H1 (cell line): ENCODE measurements around the gene TM9SF3. TPM values are rescaled to one million over a fixed set of nuclear protein-coding genes. Genes with fewer than 3 reads are reported as not detected.
A peak's percentile ranks its signal among the peaks of the same experiment; 100 is the strongest.

ENCODE experiments used
- CTCF ChIA-PET: fragments of 300-600 bp; sonication (Branson Sonifier 250); formaldehyde crosslinking; loops from one replicate; lab custom pipeline; 2021; ENCODE audit not compliant: partially characterized antibody; lab: Charles Lee
- POLR2A ChIA-PET: fragments of 300-600 bp; sonication (Branson Sonifier 250); formaldehyde crosslinking; loops from one replicate; lab custom pipeline; 2021; ENCODE audit warnings: inconsistent platforms; ENCODE audit not compliant: partially characterized antibody; lab: Charles Lee
- DNase-seq, 2 experiments: peaks; one replicate each; pipeline versions ENCODE4 v3.0.0 to v3.0.0-alpha.2; 2010 to 2022; ENCODE audit warnings: low spot score in 2 of 2, low read depth in 1 of 2, mixed read lengths in 1 of 2
- FAIRE-seq: peaks from 2 replicates; lab custom pipeline; 2011; peaks lifted over from hg19 to GRCh38; lab: Jason Lieb, UNC
- H2AFZ ChIP-seq: 2 replicates; pipeline ENCODE4 v1.8.1; 2012; ENCODE audit warnings: low read length, inconsistent platforms
- H2AK5ac ChIP-seq: 2 replicates; pipeline ENCODE4 v1.6.1; 2013; ENCODE audit warnings: low read depth, low read length
- H2BK120ac ChIP-seq: replicated peaks from 2 replicates; pipeline ENCODE3; 2013; ENCODE audit warnings: low read depth, low read length, inconsistent platforms
- H2BK12ac ChIP-seq: 2 replicates; pipeline ENCODE4 v1.6.1; 2013; ENCODE audit warnings: low read depth, low read length
- H2BK15ac ChIP-seq: 2 replicates; pipeline ENCODE4 v1.6.1; 2013; ENCODE audit warnings: low read length
- H2BK20ac ChIP-seq: 2 replicates; pipeline ENCODE4 v1.6.1; 2013; ENCODE audit warnings: low read length
- H2BK5ac ChIP-seq: 2 replicates; pipeline ENCODE4 v1.6.1; 2013; ENCODE audit warnings: low read depth, low read length
- H3K14ac ChIP-seq: 2 replicates; pipeline ENCODE4 v1.6.1; 2013; ENCODE audit warnings: inconsistent platforms; ENCODE audit not compliant: insufficient read length
- H3K18ac ChIP-seq: 2 replicates; pipeline ENCODE4 v1.6.1; 2013; ENCODE audit warnings: low read length; ENCODE audit errors: extremely low read depth
- H3K23ac ChIP-seq: 2 replicates; pipeline ENCODE4 v1.6.1; 2013; ENCODE audit warnings: inconsistent platforms; ENCODE audit not compliant: insufficient read length
- H3K23me2 ChIP-seq: 2 replicates; pipeline ENCODE4 v1.6.1; 2013; ENCODE audit warnings: low read depth, low read length
- H3K27ac ChIP-seq: 2 replicates; pipeline ENCODE4 v1.6.1; 2011; ENCODE audit warnings: low read depth, low read length, inconsistent platforms
- H3K27me3 ChIP-seq, 4 experiments: replicated peaks in 1 of 4; 1 replicate in 1 of 4; 2 replicates in 3 of 4; pipeline versions ENCODE4 v1.6.1 to v1.8.1; 2011 to 2013; ENCODE audit warnings: low read length in 3 of 4, mild to moderate bottlenecking in 3 of 4, inconsistent platforms in 2 of 4, mixed read lengths in 2 of 4, moderate library complexity in 1 of 4; ENCODE audit not compliant: control insufficient read depth in 3 of 4, insufficient read depth in 3 of 4; ENCODE audit errors: extremely low read depth in 1 of 4
- H3K36me3 ChIP-seq, 4 experiments: 2 replicates each; pipeline versions ENCODE4 v1.6.1 to v1.8.1; 2011 to 2013; ENCODE audit warnings: mild to moderate bottlenecking in 4 of 4, low read length in 3 of 4, moderate library complexity in 2 of 4, control low read depth in 1 of 4, inconsistent platforms in 1 of 4; ENCODE audit not compliant: insufficient read depth in 4 of 4, control insufficient read depth in 2 of 4
- H3K4ac ChIP-seq: replicated peaks from 2 replicates; pipeline ENCODE3; 2013; ENCODE audit warnings: low read length, low read depth, mixed read lengths, inconsistent platforms; ENCODE audit not compliant: insufficient read length
- H3K4me1 ChIP-seq, 4 experiments: replicated peaks in 1 of 4; 1 replicate in 1 of 4; 2 replicates in 3 of 4; pipeline versions ENCODE4 v1.6.1 to v1.8.1; 2011 to 2013; ENCODE audit warnings: low read length in 3 of 4, inconsistent platforms in 2 of 4, mixed read lengths in 1 of 4; ENCODE audit not compliant: insufficient read depth in 4 of 4, control insufficient read depth in 3 of 4
- H3K4me2 ChIP-seq, 2 experiments: 2 replicates each; pipeline versions ENCODE4 v1.6.1 to v1.8.1; 2011 to 2013; ENCODE audit warnings: low read depth in 2 of 2, low read length in 2 of 2, control low read depth in 1 of 2, inconsistent platforms in 1 of 2, mild to moderate bottlenecking in 1 of 2; ENCODE audit not compliant: insufficient read depth in 1 of 2
- H3K4me3 ChIP-seq, 4 experiments: fragments of 200-600, 300-600 bp in 1 of 4; sonication (generic), shearing (Covaris generic), sonication (Bioruptor Twin) in 1 of 4; 2 replicates each; pipeline versions ENCODE4 v1.5.1 to v1.8.1; 2011 to 2016; ENCODE audit warnings: low read length in 4 of 4, low read depth in 3 of 4, control low read depth in 2 of 4, inconsistent platforms in 2 of 4, mild to moderate bottlenecking in 2 of 4, mixed read lengths in 1 of 4, moderate library complexity in 1 of 4; ENCODE audit not compliant: insufficient read depth in 2 of 4; ENCODE audit errors: extremely low read depth in 1 of 4
- H3K56ac ChIP-seq: replicated peaks from 2 replicates; pipeline ENCODE3; 2013; ENCODE audit warnings: low read depth, mild to moderate bottlenecking, mixed read lengths, low read length, inconsistent platforms; ENCODE audit not compliant: insufficient read length
- H3K79me1 ChIP-seq: 2 replicates; pipeline ENCODE4 v1.6.1; 2013; ENCODE audit warnings: low read depth, low read length, control low read depth
- H3K79me2 ChIP-seq, 2 experiments: 2 replicates each; pipeline versions ENCODE4 v1.6.1 to v1.8.1; 2012 to 2013; ENCODE audit warnings: low read length in 2 of 2, mild to moderate bottlenecking in 2 of 2, inconsistent platforms in 1 of 2; ENCODE audit not compliant: insufficient read depth in 2 of 2, control insufficient read depth in 1 of 2
- H3K9ac ChIP-seq, 4 experiments: replicated peaks in 1 of 4; 1 replicate in 1 of 4; 2 replicates in 3 of 4; pipeline versions ENCODE4 v1.6.1 to v1.8.1; 2011 to 2013; ENCODE audit warnings: low read depth in 3 of 4, low read length in 3 of 4, control low read depth in 2 of 4, mild to moderate bottlenecking in 2 of 4, moderate library complexity in 2 of 4, inconsistent platforms in 1 of 4; ENCODE audit errors: extremely low read depth in 1 of 4
- H3K9me3 ChIP-seq, 2 experiments: 2 replicates each; pipeline versions ENCODE4 v1.6.1 to v1.8.1; 2012 to 2013; ENCODE audit warnings: mild to moderate bottlenecking in 2 of 2, moderate library complexity in 2 of 2, control low read depth in 1 of 2, inconsistent platforms in 1 of 2, low read depth in 1 of 2, low read length in 1 of 2, mixed read lengths in 1 of 2; ENCODE audit not compliant: insufficient read depth in 2 of 2
- H4K20me1 ChIP-seq, 2 experiments: replicated peaks in 1 of 2; 2 replicates each; pipeline versions ENCODE3 to v1.8.1; 2011 to 2013; ENCODE audit warnings: inconsistent platforms in 2 of 2, low read length in 2 of 2, mild to moderate bottlenecking in 1 of 2; ENCODE audit not compliant: insufficient read depth in 2 of 2, control insufficient read depth in 1 of 2
- H4K5ac ChIP-seq: 2 replicates; pipeline ENCODE4 v1.6.1; 2013; ENCODE audit warnings: low read length, low read depth, mixed read lengths, inconsistent platforms; ENCODE audit not compliant: insufficient read length
- H4K8ac ChIP-seq: 2 replicates; pipeline ENCODE4 v1.8.0; 2013; ENCODE audit warnings: mild to moderate bottlenecking, moderate library complexity, low read length, inconsistent platforms; ENCODE audit not compliant: insufficient read depth; ENCODE audit errors: extremely low read depth
- H4K91ac ChIP-seq: replicated peaks from 2 replicates; pipeline ENCODE3; 2013; ENCODE audit warnings: low read length, mixed read lengths, inconsistent platforms; ENCODE audit not compliant: insufficient read length
- BCL11A ChIP-seq, 2 experiments: IDR thresholded peaks; one replicate each; pipeline ENCODE4 v1.6.1; 2011; ENCODE audit warnings: low read depth in 2 of 2, low read length in 2 of 2, mild to moderate bottlenecking in 2 of 2
- CREB1 ChIP-seq: IDR thresholded peaks from 2 replicates; pipeline ENCODE4 v1.6.1; 2012; ENCODE audit warnings: inconsistent platforms
- RAD21 ChIP-seq, 2 experiments: IDR thresholded peaks in 1 of 2; conservative IDR thresholded peaks in 1 of 2; 2 replicates each; pipeline ENCODE4 v1.6.1; 2011; ENCODE audit warnings: low read depth in 2 of 2, low read length in 2 of 2, improper control_type of control experiment in 1 of 2, inconsistent platforms in 1 of 2, mild to moderate bottlenecking in 1 of 2, moderate library complexity in 1 of 2
- SAP30 ChIP-seq: fragments of 300-600 bp; sonication (generic); IDR thresholded peaks from 2 replicates; pipeline ENCODE4 v1.7.1; 2012; ENCODE audit warnings: low read length, moderate library complexity, mild to moderate bottlenecking, inconsistent platforms; ENCODE audit not compliant: insufficient read depth, insufficient replicate concordance
- SIX5 ChIP-seq: IDR thresholded peaks from 2 replicates; pipeline ENCODE4 v1.6.1; 2011; ENCODE audit warnings: mild to moderate bottlenecking, low read depth, low read length
- YY1 ChIP-seq: IDR thresholded peaks from 2 replicates; pipeline ENCODE4 v1.6.1; 2011; ENCODE audit warnings: low read depth, mild to moderate bottlenecking, low read length
- WGBS, 2 experiments: shearing (Covaris generic) in 1 of 2; methylation state at CpG; one replicate each; pipeline versions ENCODE4 v1.1.6 to v1.1.7; 2013 to 2015; ENCODE audit warnings: low lambda C conversion rate in 2 of 2, mixed read lengths in 2 of 2, inconsistent platforms in 1 of 2, low coverage in 1 of 2, missing lambda C conversion rate in 1 of 2; ENCODE audit not compliant: insufficient replicate concordance in 2 of 2, insufficient coverage in 1 of 2, insufficient read length in 1 of 2; ENCODE audit errors: extremely low coverage in 1 of 2, missing lambda C conversion rate in 1 of 2; 5-methylcytosine and 5-hydroxymethylcytosine counted together
- polyA plus RNA-seq, 7 experiments: library from polyadenylated mRNA; depleted of rRNA in 3 of 7; stranded (reverse) in 5 of 7; unstranded in 2 of 7; fragments of >200 nt in 5 of 7; fragments of 200-250 nt in 2 of 7; gene quantifications; 1 replicate in 5 of 7; 2 replicates in 1 of 7; 4 replicates in 1 of 7; pipeline versions ENCODE4 v1.2.1 to v1.2.3, GENCODE V29; 2011 to 2013; ENCODE audit warnings: missing spikeins in 2 of 7, mixed read lengths in 2 of 7
- total RNA-seq: library from RNA; stranded (reverse); fragmentation: NEBNext Ultra II Directional; extraction: Animal tissue kit (Norgen Biotek cat#: 25700); gene quantifications from 2 replicates; pipeline ENCODE4 v1.2.1, GENCODE V29; 2021
- TF ChIP-seq, protein P1 (sequence below), 3 experiments: IDR thresholded peaks; 1 replicate in 2 of 3; 2 replicates in 1 of 3; pipeline versions ENCODE4 v1.5.1 to v1.6.1; 2011; ENCODE audit warnings: low read length in 3 of 3, mild to moderate bottlenecking in 3 of 3, inconsistent platforms in 2 of 3, low read depth in 1 of 3, moderate library complexity in 1 of 3; ENCODE audit not compliant: insufficient read depth in 1 of 3; ENCODE audit errors: control extremely low read depth in 1 of 3

Gene TM9SF3
- total and polyA plus RNA-seq, 2 of the 8 experiments (the other 6 are each of a cell fraction or from before 2014, with no cell fraction given) = 123 to 127 TPM

DNA sequence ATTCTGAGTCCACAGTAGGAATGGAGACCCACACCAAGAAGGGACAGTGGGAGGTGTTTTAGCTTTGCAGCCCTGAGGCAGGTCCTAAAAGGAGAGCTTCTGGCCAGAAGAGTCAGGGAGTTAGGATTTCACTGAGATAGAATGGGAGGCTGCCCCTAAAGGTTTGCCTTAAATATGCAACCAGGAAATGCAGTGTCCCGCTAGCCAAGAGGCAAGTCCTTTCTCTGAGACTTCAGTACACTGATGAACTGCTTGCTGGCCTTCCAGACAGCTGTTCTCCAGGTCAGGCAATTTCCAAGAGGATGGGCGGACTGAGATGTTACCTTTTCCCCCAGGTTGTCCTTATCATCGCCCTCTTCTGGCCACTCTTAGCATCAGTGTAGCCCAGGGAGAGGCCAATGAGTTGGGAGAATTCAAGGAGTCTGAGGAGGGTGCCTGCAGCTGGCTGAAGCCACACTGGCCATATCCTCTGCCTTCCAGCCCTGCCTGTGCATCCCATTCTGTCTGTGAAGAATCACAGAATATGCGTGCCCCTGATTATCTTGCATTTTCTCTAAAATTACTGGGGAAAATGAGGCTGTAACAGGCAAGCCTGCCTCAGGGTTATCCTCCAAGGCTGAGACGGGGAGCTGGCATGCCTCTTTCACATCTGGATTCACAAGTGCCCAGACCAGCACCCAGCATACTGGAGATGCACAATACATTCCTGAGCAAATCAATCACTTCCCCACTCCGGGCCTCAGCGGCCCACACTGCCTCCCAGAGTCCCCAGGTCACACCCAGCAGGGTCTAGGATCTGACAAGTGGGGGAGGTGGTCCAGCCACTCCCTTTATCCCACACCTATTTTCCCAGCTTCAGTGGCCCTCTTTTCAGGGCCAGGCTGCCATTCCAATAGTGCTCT lies 75.5 kb downstream of the TM9SF3 start:
- peaks cover 16 to 19% (median 18%) of the 10 kb centered on the region in 4 experiments for H3K4me1 ChIP-seq
- FAIRE-seq = peak; percentile 95
- H3K36me3 ChIP-seq = no peaks in the 10 kb centered on the region
- H3K23me2 ChIP-seq = peaks cover 18% of the 10 kb centered on the region
- H3K27ac ChIP-seq = no peak overlapping the region
- H3K4me3 ChIP-seq = peak overlapping the region in 1 of 4 experiments; percentile 8; a peak in 2 of 8 replicates
- no peak overlapping the region; the same call in 1 of the 2 replicates for H2BK12ac ChIP-seq
- H2AFZ ChIP-seq = no peak overlapping the region
- no peak overlapping the region for H2BK120ac ChIP-seq
- peaks cover 10 to 34% (median 26%) of the 10 kb centered on the region in 4 experiments for H3K27me3 ChIP-seq
- ChIA-PET POLR2A (interaction anchor here (1.3 to 2.9 kb wide), 4 partner anchors 10 to 94 kb away, joined by 3 to 15 read pairs (median 4); no protein-coding TSS in a partner anchor), CTCF (interaction anchor here (0.7 to 11.7 kb wide), 46 partner anchors 8 to 524 kb away, joined by 3 to 276 read pairs (median 6); partner anchors contain the start of gene OPALIN)
- no peak overlapping the region for H4K5ac ChIP-seq
- peaks cover 7 to 13% of the 10 kb centered on the region in 2 experiments for H4K20me1 ChIP-seq
- peak; percentile 44 to 80 for DNase-seq
- H3K79me1 ChIP-seq = peaks cover 3% of the 10 kb centered on the region; the same call in 1 of the 2 replicates
- H3K56ac ChIP-seq = no peak overlapping the region
- no peak overlapping the region; the same call in 1 of the 2 replicates for H2BK5ac ChIP-seq
- H3K4me2 ChIP-seq = peak overlapping the region in 1 of 2 experiments; percentile 90; a peak in 2 of 4 replicates
- no peak overlapping the region for H3K18ac ChIP-seq
- no peak overlapping the region for H4K91ac ChIP-seq
- no peak overlapping the region for H2AK5ac ChIP-seq
- H2BK20ac ChIP-seq = no peak overlapping the region
- H3K79me2 ChIP-seq = no peaks in the 10 kb centered on the region
- WGBS, 2 experiments = 49% methylated on average over 7 of the region's 7 CpGs; no CpG with 5 or more reads in 1 of the 2 experiments
- H3K4ac ChIP-seq = no peak overlapping the region
- H4K8ac ChIP-seq = no peak overlapping the region
- H2BK15ac ChIP-seq = no peak overlapping the region
- H3K14ac ChIP-seq = no peak overlapping the region
- no peak overlapping the region for H3K23ac ChIP-seq
- no peaks in the 10 kb centered on the region for H3K9me3 ChIP-seq
- no peak overlapping the region for H3K9ac ChIP-seq
- TF ChIP-seq SIX5 (no peak), YY1 (no peak), BCL11A (IDR thresholded peaks at IDR 0.05; ENCODE audit: low read depth in 2 of 2, low read length in 2 of 2) (no peak), RAD21 (IDR thresholded peaks at IDR 0.05 in 1 of 2, conservative IDR thresholded peaks at IDR 0.05 in 1 of 2; ENCODE audit: low read depth in 2 of 2, low read length in 2 of 2) (peak; percentile 72 to 77), SAP30 (no peak), CREB1 (0 out of 2 replicates have a peak, but pooled peaks have one; percentile 33)
- TF ChIP-seq, protein P1, sequence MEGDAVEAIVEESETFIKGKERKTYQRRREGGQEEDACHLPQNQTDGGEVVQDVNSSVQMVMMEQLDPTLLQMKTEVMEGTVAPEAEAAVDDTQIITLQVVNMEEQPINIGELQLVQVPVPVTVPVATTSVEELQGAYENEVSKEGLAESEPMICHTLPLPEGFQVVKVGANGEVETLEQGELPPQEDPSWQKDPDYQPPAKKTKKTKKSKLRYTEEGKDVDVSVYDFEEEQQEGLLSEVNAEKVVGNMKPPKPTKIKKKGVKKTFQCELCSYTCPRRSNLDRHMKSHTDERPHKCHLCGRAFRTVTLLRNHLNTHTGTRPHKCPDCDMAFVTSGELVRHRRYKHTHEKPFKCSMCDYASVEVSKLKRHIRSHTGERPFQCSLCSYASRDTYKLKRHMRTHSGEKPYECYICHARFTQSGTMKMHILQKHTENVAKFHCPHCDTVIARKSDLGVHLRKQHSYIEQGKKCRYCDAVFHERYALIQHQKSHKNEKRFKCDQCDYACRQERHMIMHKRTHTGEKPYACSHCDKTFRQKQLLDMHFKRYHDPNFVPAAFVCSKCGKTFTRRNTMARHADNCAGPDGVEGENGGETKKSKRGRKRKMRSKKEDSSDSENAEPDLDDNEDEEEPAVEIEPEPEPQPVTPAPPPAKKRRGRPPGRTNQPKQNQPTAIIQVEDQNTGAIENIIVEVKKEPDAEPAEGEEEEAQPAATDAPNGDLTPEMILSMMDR (IDR thresholded peaks at IDR 0.05; ENCODE audit: control extremely low read depth in 1 of 3, insufficient read depth in 1 of 3, low read depth in 1 of 3, low read length in 3 of 3) = peak; percentile 74 to 94 (median 82)
